ENCODE results near the gene IGF2R. TPM values are rescaled to one million over a fixed set of nuclear protein-coding genes. Genes with fewer than 3 reads are reported as not detected.

Gene IGF2R
- total RNA-seq, 4 donors from 2014 or later = 38.2 to 56.1 (median 52.0) TPM

GRCh38 chr6:159969921-159970320, 1.0 kb downstream of the IGF2R start:
- TF ChIP-seq CTCF (IDR thresholded peaks at IDR 0.05) (no peak), POLR2A (IDR thresholded peaks at IDR 0.05) (no peak)
- no peak for DNase-seq
- H3K4me3 ChIP-seq = peak overlapping the region; percentile 79 to 99 (median 94)
- H3K4me1 ChIP-seq = peaks cover 18 to 60% (median 21%) of the 10 kb centered on the region in 3 donors
- intact Hi-C loops (cut with DNase I) = loop anchor here (10.0 kb wide), 1 partner anchor 65 kb away; no protein-coding TSS in a partner anchor
- H3K9me3 ChIP-seq = no peaks in the 10 kb centered on the region
- WGBS, 2 donors = 11 to 14% methylated on average over 8 of the region's 8 CpGs
- no peaks in the 10 kb centered on the region for H3K27me3 ChIP-seq
- no peaks in the 10 kb centered on the region for H3K36me3 ChIP-seq
- peak overlapping the region; percentile 93 to 97 (median 95) for H3K27ac ChIP-seq

- peak overlapping the region in 2 of 4 donors; percentile 3 to 93 for H3K27ac ChIP-seq
- TF ChIP-seq CTCF (IDR thresholded peaks at IDR 0.05) (no peak), POLR2A (IDR thresholded peaks at IDR 0.05) (no peak)
- intact Hi-C loops (cut with DNase I) = loop anchor here (10.0 kb wide), 1 partner anchor 64 kb away; no protein-coding TSS in a partner anchor
- H3K4me1 ChIP-seq = peaks cover 18 to 68% (median 21%) of the 10 kb centered on the region in 3 donors
- no peak for DNase-seq
- H3K27me3 ChIP-seq = no peaks in the 10 kb centered on the region
- no peaks in the 10 kb centered on the region for H3K9me3 ChIP-seq
- peak overlapping the region in 1 of 4 donors; percentile 99 for H3K4me3 ChIP-seq
- WGBS, 2 donors = 83 to 90% methylated on average over 16 to 18 of the region's 18 CpGs
- no peaks in the 10 kb centered on the region for H3K36me3 ChIP-seq
Observed at GRCh38 chr6:159970659-159971063, 1.8 kb downstream of the IGF2R start.

DNA sequence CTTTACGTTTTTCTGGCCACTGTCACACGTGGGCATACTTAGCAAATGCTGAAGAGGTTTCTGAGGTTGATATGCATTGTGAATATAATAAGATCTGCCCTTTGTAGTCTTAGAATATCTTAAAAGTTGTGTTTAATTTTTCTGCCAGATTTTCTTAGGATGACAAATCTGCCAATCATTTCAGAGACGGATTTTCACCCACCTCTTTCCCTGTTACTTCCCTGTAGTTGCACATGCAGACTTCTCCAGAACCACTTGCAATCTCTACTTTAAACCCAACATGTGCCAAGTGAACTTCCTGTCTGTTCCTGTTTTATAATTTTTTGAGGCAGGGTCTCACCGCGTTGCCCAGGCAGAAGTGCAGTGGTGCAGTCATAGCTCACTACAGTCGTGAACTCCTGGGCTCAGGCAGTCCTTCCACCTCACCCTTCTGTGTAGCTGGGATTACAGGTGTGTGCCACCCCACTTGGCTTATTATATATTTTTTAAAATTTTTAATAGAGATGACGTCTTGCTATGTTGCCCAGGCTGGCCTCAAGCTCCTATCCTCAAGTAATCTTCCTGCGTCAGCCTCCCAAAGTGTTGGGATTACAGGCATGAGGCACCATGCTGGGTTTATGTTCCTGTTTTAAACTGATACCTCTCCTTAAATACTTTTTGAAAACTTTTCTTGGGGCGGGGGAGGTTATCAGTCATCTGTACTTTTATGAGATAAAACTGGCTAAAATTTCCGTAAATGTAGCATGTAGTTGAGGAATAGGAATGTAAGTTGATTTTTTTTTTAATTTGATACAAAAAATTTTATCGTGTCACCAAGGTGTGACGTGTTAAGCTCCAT, 2.7 kb downstream of the IGF2R start:
- TF ChIP-seq POLR2A (IDR thresholded peaks at IDR 0.05) (no peak), CTCF (IDR thresholded peaks at IDR 0.05) (no peak)
- no peaks in the 10 kb centered on the region for H3K27me3 ChIP-seq
- H3K27ac ChIP-seq = no peak overlapping the region
- no peak for DNase-seq
- peaks cover 18 to 75% (median 21%) of the 10 kb centered on the region in 3 donors for H3K4me1 ChIP-seq
- H3K36me3 ChIP-seq = no peaks in the 10 kb centered on the region
- no peaks in the 10 kb centered on the region for H3K9me3 ChIP-seq
- H3K4me3 ChIP-seq = no peak overlapping the region
- intact Hi-C loops (cut with DNase I) = loop anchor here (10.0 kb wide), 1 partner anchor 63 kb away; no protein-coding TSS in a partner anchor
- 84 to 93% methylated on average over 12 of the region's 12 CpGs for WGBS, 2 donors

DNA sequence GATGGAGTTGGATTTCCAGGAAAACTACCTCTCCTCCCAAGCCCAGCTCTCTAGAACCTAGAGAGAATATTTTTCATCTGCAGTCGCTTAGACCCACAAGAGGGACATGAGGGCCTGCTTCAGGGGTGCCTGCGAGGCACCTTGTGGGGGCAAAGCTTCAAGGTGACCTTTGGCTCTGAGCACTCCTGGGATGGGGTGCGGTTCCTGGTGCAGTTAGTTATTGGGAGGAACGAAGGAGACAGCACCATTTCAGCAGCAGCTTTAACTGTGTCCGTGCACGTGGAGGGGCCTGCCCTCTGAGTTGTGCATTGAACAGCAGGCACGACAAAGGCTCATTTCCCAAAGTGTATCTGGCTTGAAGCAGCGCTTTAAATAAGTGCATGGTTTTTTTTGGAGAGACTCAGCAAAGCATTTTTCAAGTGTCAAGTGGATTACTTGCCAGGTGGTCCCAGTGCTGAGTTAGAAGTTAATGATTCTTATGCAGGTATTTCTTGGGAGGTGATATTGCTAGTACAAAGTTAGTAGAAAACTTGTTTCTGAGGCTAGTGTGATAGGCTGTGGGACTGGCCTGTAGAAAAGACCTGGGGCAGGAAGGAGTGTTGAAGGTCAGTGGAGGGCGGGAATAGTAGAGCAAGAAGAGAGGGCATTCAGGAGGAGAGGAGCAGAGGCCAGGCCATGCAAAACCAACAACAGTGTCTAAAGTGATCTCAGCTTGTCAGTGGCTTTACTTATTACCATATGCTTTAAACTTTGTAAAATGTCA, 3.8 kb downstream of the IGF2R start:
- Histone ChIP-seq H3K4me1 (peaks cover 26 to 86% (median 30%) of the 10 kb centered on the region in 3 donors), H3K27me3 (no peaks in the 10 kb centered on the region), H3K9me3 (no peaks in the 10 kb centered on the region), H3K27ac (no peak overlapping the region), H3K36me3 (no peaks in the 10 kb centered on the region), H3K4me3 (no peak overlapping the region)
- 83 to 86% methylated on average over 8 to 9 of the region's 9 CpGs for WGBS, 2 donors
- intact Hi-C loops (cut with DNase I) = loop anchor here (10.0 kb wide), 1 partner anchor 62 kb away; no protein-coding TSS in a partner anchor
- no peak for DNase-seq
- TF ChIP-seq POLR2A (IDR thresholded peaks at IDR 0.05) = no peak
- no peak for TF ChIP-seq CTCF (IDR thresholded peaks at IDR 0.05)

Measured in esophagus squamous epithelium (tissue), 5 donors.